ENCODE data around the gene NEK7. TPM values are rescaled to one million over a fixed set of nuclear protein-coding genes. Genes with fewer than 3 reads are reported as not detected.
A peak's percentile ranks its signal among the peaks of the same experiment; 100 is the strongest.

Gene NEK7
- total and polyA plus RNA-seq, 2 of the 4 experiments (the other 2 are of a cell fraction), result 89.0 to 467 TPM

GRCh38 chr1:198261886-198262285 lies 105.1 kb downstream of the NEK7 start:
- no peak overlapping the region for H3K4me3 ChIP-seq (ENCODE audit: insufficient read depth, low read depth, low read length)
- no peak overlapping the region for H3K56ac ChIP-seq (ENCODE audit: extremely low read depth, insufficient read depth, low read length)
- H3K4ac ChIP-seq (ENCODE audit: low read depth, low read length), result peak overlapping the region; percentile 8; the same call in 1 of the 2 replicates
- H2AFZ ChIP-seq (replicated peaks; ENCODE audit: low read length, poor library complexity), result no peak overlapping the region
- H4K5ac ChIP-seq (ENCODE audit: low read depth, low read length), result no peak overlapping the region
- peak overlapping the region; percentile 41; the same call in 1 of the 2 replicates for H3K18ac ChIP-seq (ENCODE audit: low read depth, low read length)
- TF ChIP-seq CEBPB (IDR thresholded peaks at IDR 0.05; ENCODE audit: low read depth, low read length) (no peak), USF2 (IDR thresholded peaks at IDR 0.05; ENCODE audit: low read depth, low read length) (no peak), MXI1 (IDR thresholded peaks at IDR 0.05; ENCODE audit: borderline replicate concordance, low read depth, low read length) (no peak), FOS (IDR thresholded peaks at IDR 0.05; ENCODE audit: low read depth, low read length) (no peak), SMC3 (IDR thresholded peaks at IDR 0.05; ENCODE audit: low read depth, low read length) (no peak), BHLHE40 (IDR thresholded peaks at IDR 0.05; ENCODE audit: low read depth, low read length) (no peak), MAZ (IDR thresholded peaks at IDR 0.05; ENCODE audit: borderline replicate concordance, low read depth, low read length) (no peak), POLR2A (IDR thresholded peaks at IDR 0.05; ENCODE audit: low read depth, low read length) (no peak), CTCF (conservative IDR thresholded peaks at IDR 0.05; ENCODE audit: low read depth, low read length) (no peak), MAFK (IDR thresholded peaks at IDR 0.05; ENCODE audit: low read depth, low read length) (no peak), NFE2L2 (IDR thresholded peaks at IDR 0.05; ENCODE audit: low read depth, low read length) (no peak), RAD21 (IDR thresholded peaks at IDR 0.05; ENCODE audit: low read length) (no peak), RFX5 (IDR thresholded peaks at IDR 0.05; ENCODE audit: low read depth, low read length) (no peak), ELK1 (IDR thresholded peaks at IDR 0.05; ENCODE audit: borderline replicate concordance, low read depth, low read length) (no peak), RCOR1 (IDR thresholded peaks at IDR 0.05; ENCODE audit: insufficient replicate concordance, low read length) (no peak), CHD1 (IDR thresholded peaks at IDR 0.05; ENCODE audit: low read depth, low read length) (no peak)
- H2AK9ac ChIP-seq (replicated peaks; ENCODE audit: low read depth, low read length, poor library complexity), result no peak overlapping the region
- ATAC-seq (ENCODE audit: low read depth), result no peak
- H3K4me1 ChIP-seq (ENCODE audit: control insufficient read depth, insufficient read depth, low read length), result peaks cover 7% of the 10 kb centered on the region
- no peaks in the 10 kb centered on the region for H3K9me3 ChIP-seq (ENCODE audit: control insufficient read depth, insufficient read depth, low read length)
- H3K9ac ChIP-seq (ENCODE audit: low read depth, low read length), result no peak overlapping the region
- peak overlapping the region; percentile 27; the same call in 1 of the 2 replicates for H2BK20ac ChIP-seq (ENCODE audit: low read depth, low read length)
- H3K9me1 ChIP-seq (ENCODE audit: insufficient read depth, low read length), result peaks cover 3% of the 10 kb centered on the region; the same call in 1 of the 2 replicates
- no peaks in the 10 kb centered on the region for H4K20me1 ChIP-seq (ENCODE audit: insufficient read depth, low read length)
- peaks cover 9 to 29% of the 10 kb centered on the region in 2 experiments for H3K79me1 ChIP-seq (ENCODE audit: low read depth in 1 of 2, low read length in 2 of 2)
- POLR2A ChIA-PET (ENCODE audit: unreplicated experiment), result no interaction called here
- H4K8ac ChIP-seq (ENCODE audit: low read depth in 2 of 2, low read length in 2 of 2), result peak overlapping the region in 1 of 2 experiments; percentile 48; a peak in 1 of 4 replicates
- intact Hi-C loops (cut with micrococcal nuclease), result no loop called here
- no peak for DNase-seq
- dilution Hi-C loops (cut with HindIII; ENCODE audit: low sequenced_read_pairs, unreplicated experiment), result no loop called here
- 0 out of 2 replicates have a peak overlapping the region, but pooled peaks have one; percentile 19 for H2BK120ac ChIP-seq (ENCODE audit: low read depth, low read length)
- H3K27me3 ChIP-seq (ENCODE audit: control insufficient read depth, insufficient read depth, low read length), result no peaks in the 10 kb centered on the region
- 0 out of 2 replicates have a peak overlapping the region, but pooled peaks have one; percentile 4 for H3K14ac ChIP-seq (replicated peaks; ENCODE audit: low read depth, low read length)
- H3K23ac ChIP-seq (ENCODE audit: low read depth, low read length), result peak overlapping the region; percentile 35; the same call in 1 of the 2 replicates
- CTCF ChIA-PET, result no interaction called here
- H3K27ac ChIP-seq (ENCODE audit: insufficient read depth, low read length), result no peak overlapping the region
- no peak overlapping the region for H2BK15ac ChIP-seq (ENCODE audit: low read depth, low read length)
- H3K36me3 ChIP-seq (ENCODE audit: control insufficient read depth, insufficient read depth, low read length), result peaks cover 2% of the 10 kb centered on the region; the same call in 1 of the 2 replicates
- BruUV-seq (replicated peaks), result no TSS peak
- H2BK5ac ChIP-seq (ENCODE audit: low read depth, low read length, poor library complexity, severe bottlenecking), result peak overlapping the region; percentile 54
- peak overlapping the region; percentile 19; the same call in 1 of the 2 replicates for H4K91ac ChIP-seq (ENCODE audit: insufficient read depth, low read depth, low read length)
- no peak overlapping the region for H2AK5ac ChIP-seq (ENCODE audit: low read depth, low read length)
- H3K4me2 ChIP-seq (ENCODE audit: low read depth, low read length), result no peak overlapping the region
- in situ Hi-C loops (cut with MboI; ENCODE audit: low sequenced_read_pairs), result loop anchor here (10.0 kb wide), 1 partner anchor 183 kb away; no protein-coding TSS in a partner anchor
